Ectodermal cell (in vitro differentiated cells): ENCODE measurements around the gene LZTS2.

ENCODE experiments used
- H3K27ac ChIP-seq: 2 replicates; pipeline ENCODE4 v1.7.0; 2013; ENCODE audit warnings: mild to moderate bottlenecking, low read depth, low read length; ENCODE audit not compliant: insufficient read depth, poor library complexity, severe bottlenecking
- H3K27me3 ChIP-seq: 2 replicates; pipeline ENCODE4 v1.7.0; 2013; ENCODE audit warnings: mild to moderate bottlenecking, low read length; ENCODE audit not compliant: insufficient read depth, control insufficient read depth, poor library complexity, severe bottlenecking
- H3K36me3 ChIP-seq: one replicate; pipeline ENCODE4 v1.7.0; 2013; ENCODE audit warnings: low read length; ENCODE audit not compliant: control insufficient read depth, insufficient read depth
- H3K4me1 ChIP-seq: one replicate; pipeline ENCODE4 v1.7.0; 2013; ENCODE audit warnings: low read length; ENCODE audit not compliant: control insufficient read depth, insufficient read depth
- H3K4me3 ChIP-seq: 2 replicates; pipeline ENCODE4 v1.7.0; 2013; ENCODE audit warnings: low read depth, low read length, control low read depth; ENCODE audit not compliant: insufficient read depth
- H3K9me3 ChIP-seq: 2 replicates; pipeline ENCODE4 v1.7.0; 2013; ENCODE audit warnings: mild to moderate bottlenecking, low read length, moderate library complexity; ENCODE audit not compliant: control insufficient read depth
- WGBS, 2 experiments: methylation state at CpG; one replicate each; pipeline ENCODE4 v1.1.7; 2013; ENCODE audit warnings: missing lambda C conversion rate in 2 of 2; 5-methylcytosine and 5-hydroxymethylcytosine counted together

The LZTS2 gene

DNA sequence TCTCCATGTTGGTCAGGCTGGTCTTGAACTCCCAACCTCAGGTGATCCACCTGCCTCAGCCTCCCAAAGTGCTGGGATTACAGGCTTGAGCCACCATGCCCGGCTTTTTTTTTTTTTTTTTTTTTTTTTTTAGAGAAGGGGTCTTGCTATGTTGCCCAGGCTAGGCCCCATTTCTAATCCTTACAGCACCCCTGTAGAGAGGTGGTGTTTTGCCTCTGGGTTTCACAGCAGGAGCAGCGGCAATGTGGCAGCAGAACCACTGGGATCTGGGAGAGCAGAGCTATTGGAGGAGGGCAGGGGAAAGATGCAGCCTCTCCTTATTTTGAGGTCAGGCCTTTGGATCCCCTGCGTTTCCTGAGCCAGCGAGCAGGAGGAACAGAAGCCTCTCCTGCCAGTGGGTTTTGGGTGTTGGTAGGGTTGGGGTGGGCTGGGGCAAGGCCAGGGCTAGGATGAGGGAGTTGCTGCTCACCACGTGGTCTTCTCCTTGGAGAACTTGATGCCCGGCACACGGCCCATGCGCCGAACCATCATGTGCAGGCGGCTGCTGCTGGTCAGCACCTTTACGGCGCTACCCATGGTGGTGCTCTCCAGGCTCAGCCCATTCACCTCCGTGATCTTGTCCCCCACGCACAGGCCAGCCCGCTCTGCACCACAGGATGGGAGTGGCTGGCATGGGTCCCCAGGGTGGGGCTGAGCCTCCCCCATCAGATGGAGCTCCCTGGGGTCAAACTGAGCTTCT, 23.5 kb downstream of the LZTS2 start:
- no peak overlapping the region for H3K4me3 ChIP-seq
- peaks cover 9% of the 10 kb centered on the region for H3K4me1 ChIP-seq
- 94 to 96% methylated on average over 14 of the region's 15 CpGs for WGBS, 2 experiments
- H3K27ac ChIP-seq: no peak overlapping the region
- no peaks in the 10 kb centered on the region for H3K9me3 ChIP-seq
- peaks cover 25% of the 10 kb centered on the region for H3K27me3 ChIP-seq
- H3K36me3 ChIP-seq: no peaks in the 10 kb centered on the region

DNA sequence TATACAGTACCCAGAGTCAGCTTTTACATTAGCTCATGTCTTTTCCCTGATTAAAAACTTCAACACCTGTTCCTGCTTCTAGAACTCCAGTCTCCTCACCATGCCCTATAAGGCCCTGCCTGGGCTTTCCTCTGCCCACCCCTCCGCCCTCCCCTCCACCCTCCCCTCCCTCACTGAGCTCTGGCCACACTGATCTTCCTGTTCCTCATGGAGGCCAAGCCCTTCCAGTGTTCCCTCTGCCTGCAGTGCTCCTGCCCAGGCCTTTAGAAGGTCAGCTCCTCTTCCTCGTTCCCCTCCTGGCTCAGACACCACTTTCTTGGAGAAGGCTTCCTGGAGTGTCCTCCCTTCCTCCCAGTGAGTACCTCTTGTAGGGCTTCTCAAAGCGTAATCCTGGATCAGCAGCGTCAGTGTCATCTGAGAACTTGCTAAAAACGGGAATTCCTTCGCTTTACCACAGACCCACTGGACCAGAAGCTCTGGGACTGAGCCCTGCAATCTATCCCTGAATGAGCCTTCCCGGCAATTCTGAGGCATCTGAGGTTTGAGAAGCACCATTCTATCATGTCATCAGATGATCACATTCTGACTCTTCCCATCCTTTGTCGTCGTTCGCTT, 27.6 kb downstream of the LZTS2 start:
- WGBS, 2 experiments: 83 to 84% methylated on average over 9 to 10 of the region's 10 CpGs
- H3K36me3 ChIP-seq: no peaks in the 10 kb centered on the region
- H3K4me3 ChIP-seq: no peak overlapping the region
- no peak overlapping the region for H3K27ac ChIP-seq
- no peaks in the 10 kb centered on the region for H3K9me3 ChIP-seq
- peaks cover 33% of the 10 kb centered on the region for H3K27me3 ChIP-seq
- H3K4me1 ChIP-seq: peaks cover 38% of the 10 kb centered on the region

DNA sequence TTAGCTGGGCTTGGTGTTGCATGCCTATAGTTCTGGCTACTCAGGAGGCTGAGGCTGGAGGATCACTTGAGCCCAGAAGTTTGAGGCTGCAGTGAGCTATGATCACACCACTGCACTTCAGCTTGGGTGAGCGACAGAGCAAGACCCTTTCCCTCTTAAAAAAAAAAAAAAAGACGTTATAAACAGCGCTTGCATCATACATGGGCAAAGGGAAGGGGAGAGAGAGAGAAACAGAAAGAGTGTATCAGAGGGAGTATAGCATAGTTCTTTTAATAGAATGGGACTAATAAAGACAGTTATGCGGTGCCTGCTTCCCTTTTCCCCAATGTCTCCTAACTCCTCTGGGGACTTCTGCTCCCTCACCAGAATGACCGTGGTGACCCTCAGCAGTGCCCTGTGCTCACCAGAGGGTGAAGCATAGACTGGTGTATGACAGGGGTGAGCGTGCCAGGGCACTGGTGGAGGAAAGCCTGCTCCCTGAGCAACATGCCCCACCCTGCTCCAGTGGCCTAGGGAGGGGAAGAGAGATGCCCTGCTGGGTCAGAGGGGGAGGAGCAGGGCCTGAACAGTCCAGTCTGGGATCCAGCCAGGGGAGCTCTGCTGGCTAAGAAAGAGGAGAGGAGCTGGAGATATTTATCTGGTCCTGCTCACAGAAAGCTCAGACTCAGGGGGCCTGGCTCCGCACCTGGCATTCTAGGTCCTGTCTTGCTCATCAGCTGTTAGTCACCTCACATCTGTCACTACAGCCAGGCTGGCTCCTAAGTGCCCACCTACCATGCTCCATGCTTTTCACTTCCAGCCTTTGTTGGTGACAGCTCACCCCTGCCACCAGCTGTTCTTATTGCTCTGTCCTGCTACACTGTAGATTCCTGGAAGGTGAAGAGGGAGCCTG, 29.1 kb downstream of the LZTS2 start:
- H3K27ac ChIP-seq: no peak overlapping the region
- H3K4me1 ChIP-seq: peaks cover 47% of the 10 kb centered on the region
- no peak overlapping the region for H3K4me3 ChIP-seq
- peaks cover 48% of the 10 kb centered on the region for H3K27me3 ChIP-seq
- H3K36me3 ChIP-seq: no peaks in the 10 kb centered on the region
- 85 to 87% methylated on average over 7 of the region's 7 CpGs for WGBS, 2 experiments
- H3K9me3 ChIP-seq: no peaks in the 10 kb centered on the region

DNA sequence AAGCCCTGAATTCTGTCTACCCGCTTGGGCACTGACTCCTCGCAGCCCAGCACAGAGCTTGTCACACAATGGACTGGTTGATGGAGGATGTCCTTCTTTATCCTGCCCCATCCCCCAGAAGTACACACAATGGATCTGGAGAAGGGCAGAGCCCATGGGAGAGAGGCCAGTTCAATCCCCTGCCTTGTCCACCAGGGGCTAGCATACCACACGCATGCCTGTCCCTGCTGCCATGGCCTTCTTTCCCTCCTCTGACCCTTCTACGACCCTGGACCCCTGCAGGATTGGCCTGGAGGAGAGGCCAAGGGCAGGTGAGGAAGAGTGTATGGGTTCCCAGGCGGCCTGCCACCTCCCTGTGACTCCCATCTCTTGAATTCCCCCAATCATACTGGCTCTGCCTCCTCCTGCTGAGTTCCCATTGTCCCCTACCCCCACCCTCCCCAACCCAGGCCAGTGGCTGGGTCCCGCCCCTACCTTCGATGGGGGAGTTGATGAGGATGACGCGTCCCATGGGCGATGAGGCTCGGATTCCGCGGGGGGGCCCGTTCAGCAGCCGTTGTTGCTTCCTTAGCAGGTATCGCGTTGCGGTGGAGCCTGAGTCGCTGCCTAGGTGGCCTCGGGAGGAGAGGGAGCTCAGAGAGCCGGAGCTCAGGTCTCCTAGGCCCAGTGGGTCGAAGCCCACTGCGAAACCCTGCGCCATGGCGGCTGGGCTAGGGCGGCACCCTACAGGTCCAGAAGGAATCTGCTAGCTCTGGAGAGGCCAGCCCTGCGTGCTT, 30.1 kb downstream of the LZTS2 start:
- H3K4me3 ChIP-seq: no peak overlapping the region
- H3K4me1 ChIP-seq: peaks cover 47% of the 10 kb centered on the region
- no peak overlapping the region for H3K27ac ChIP-seq
- H3K36me3 ChIP-seq: no peaks in the 10 kb centered on the region
- 61% methylated on average over 27 of the region's 27 CpGs for WGBS, 2 experiments
- no peaks in the 10 kb centered on the region for H3K9me3 ChIP-seq
- H3K27me3 ChIP-seq: peaks cover 58% of the 10 kb centered on the region

DNA sequence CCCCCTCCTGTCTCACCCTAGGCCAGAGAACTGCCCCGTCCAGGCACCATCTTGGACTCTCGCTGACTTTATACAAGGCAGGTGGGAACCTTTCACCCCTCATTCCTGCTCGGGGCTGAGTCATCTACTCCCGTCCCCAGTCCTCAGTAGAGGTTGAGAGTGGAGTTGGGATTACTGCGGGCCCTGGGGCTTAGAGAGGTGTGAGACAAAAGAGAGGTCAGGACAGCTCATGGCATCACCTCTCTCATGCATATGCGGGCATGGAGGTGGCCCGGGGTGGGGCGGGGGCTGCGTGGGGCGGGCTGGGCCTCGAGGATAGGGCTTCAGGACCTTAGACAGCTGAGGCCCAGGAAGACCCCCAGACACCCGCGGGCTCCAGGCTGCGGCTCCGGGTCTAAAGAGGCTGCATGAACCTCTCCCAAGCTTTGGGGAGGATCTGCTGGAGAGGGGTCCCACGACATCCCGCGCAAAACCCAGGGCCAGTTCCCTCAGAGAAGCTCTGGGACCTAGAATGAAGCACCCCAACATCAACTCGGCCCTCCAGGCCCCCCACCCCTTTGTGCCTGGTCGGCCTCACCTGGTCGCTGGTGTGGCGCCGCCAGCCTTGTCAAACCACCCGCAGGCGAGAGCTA, 31.0 kb downstream of the LZTS2 start:
- H3K27me3 ChIP-seq: peaks cover 67% of the 10 kb centered on the region
- H3K36me3 ChIP-seq: no peaks in the 10 kb centered on the region
- WGBS, 2 experiments: 10 to 11% methylated on average over 25 of the region's 25 CpGs
- peaks cover 47% of the 10 kb centered on the region for H3K4me1 ChIP-seq
- peak overlapping the region; percentile 34 for H3K4me3 ChIP-seq
- no peaks in the 10 kb centered on the region for H3K9me3 ChIP-seq
- no peak overlapping the region for H3K27ac ChIP-seq

DNA sequence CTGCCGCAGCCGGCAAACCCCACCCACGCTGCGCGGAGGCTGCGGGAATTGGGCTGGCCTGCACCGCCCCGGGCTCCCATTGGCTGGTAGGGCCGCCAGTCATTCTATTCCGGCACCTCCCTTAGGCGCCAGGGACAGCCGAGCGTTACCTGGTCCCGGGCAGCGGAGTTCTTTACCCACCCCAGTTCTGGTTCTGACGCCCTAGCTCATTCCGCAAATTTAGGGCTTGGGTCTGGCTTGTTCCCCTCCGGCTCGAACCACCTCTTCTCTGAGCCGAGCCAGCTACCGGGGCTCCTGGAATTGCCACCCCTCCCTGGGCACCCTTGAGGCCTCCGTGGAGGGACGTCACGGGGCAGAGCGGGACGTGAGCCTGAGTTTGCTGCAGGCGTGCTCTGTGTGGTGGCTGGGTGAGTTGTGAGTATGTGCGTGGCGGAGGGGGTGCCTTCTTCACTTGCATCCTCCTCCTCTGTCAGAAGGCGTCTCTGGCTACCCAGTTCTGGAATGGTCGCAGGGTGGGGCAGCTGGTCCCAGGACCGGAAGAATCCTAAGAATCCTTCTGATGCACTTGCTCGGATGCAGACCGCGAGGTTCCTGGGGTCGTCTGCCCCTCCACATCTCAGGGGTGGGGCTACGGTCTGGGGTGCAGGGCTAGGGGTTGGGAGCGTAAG, 31.7 kb downstream of the LZTS2 start, which contains the start of the genes PDZD7 and SFXN3:
Gene PDZD7 (minus strand): TSS at position 2 of the 668 bp plus-strand sequence. CDS start 910 bp downstream, outside the sequence.
Gene SFXN3 (plus strand): TSS at position 107 of the 668 bp plus-strand sequence. CDS start 3,461 bp downstream, outside the sequence.
- Histone ChIP-seq H3K36me3 (no peaks in the 10 kb centered on the region), H3K4me1 (peaks cover 47% of the 10 kb centered on the region), H3K4me3 (peak within 1 kb of the TSS; percentile 34), H3K9me3 (no peaks in the 10 kb centered on the region), H3K27ac (no peak within 1 kb of the TSS), H3K27me3 (peaks cover 74% of the 10 kb centered on the region)
- 1 to 2% methylated on average over 38 of the region's 38 CpGs for WGBS, 2 experiments

DNA sequence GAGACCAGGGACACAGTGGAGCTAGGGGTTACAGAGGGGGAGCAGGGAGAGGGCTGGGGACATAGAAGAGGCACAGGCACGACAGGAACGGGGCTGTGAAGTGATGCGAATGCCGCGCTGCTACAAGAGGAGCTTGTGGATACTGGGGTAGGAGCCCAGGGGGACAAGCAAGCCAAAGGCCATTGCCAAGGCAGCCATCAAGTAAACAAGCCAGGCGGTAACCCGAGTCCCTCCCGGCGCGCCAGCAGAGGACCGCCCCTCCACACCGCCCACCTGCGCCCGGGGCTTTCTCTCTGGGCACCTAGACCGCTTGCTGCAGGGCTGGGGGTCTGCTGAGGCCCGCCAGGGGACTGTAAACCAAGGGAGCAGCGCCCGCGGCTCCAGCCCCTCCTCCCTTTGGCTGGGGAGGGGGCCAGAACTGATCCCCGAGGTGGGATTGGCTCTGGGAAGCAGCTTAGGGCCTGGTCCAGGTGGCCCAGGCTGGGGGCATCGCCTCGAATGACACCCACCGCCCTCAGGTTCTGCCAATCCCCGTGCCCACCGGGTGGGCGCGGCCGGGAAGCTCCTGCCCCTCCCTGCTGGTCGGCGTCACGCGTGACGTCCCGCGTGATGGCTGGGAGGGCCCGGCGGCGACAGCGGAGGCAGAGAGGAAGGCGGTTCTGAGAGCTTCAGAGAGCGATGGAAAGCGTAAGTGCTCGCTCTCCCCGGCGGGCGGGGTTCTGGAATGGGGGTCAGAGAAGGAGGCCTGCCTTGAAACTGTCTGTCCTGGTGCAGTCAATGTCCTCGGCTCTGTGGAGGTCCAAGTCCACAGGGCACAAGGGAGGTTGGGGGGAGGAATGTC, 32.4 kb downstream of the LZTS2 start:
- H3K27ac ChIP-seq: no peak overlapping the region
- 2% methylated on average over 47 of the region's 47 CpGs for WGBS, 2 experiments
- H3K4me3 ChIP-seq: peak overlapping the region; percentile 34
- peaks cover 80% of the 10 kb centered on the region for H3K27me3 ChIP-seq
- no peaks in the 10 kb centered on the region for H3K36me3 ChIP-seq
- H3K9me3 ChIP-seq: no peaks in the 10 kb centered on the region
- H3K4me1 ChIP-seq: peaks cover 44% of the 10 kb centered on the region

DNA sequence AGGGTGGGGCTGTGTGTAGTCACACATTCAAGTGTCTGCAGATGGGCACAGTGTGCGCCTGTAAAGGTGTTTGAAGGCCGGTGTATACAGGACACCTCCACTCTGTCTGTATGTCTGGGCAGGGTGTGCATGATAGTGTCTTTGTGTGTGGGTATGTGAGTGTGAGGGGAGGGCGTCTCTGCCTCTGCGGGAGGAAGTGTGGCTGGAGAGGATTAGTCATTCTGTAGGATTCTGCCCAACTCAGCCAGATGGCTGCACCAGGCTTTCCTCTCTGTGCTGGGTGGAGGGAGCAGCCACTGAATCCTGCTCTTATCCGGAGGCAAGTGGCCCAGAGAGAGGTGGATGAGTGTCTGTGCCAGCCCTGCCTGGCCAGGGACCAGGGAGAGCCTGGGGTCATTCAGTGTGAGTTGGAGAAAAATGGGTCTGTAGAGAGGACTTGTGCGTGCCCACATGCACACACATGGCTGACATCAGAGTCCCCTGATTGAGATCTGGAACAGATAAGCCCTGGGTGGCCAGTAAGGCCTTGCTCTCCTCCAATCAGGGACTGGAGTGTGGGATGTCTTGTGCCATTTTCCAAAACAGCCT, 33.1 kb downstream of the LZTS2 start:
- H3K9me3 ChIP-seq: no peaks in the 10 kb centered on the region
- peak overlapping the region; percentile 34 for H3K4me3 ChIP-seq
- H3K27ac ChIP-seq: no peak overlapping the region
- no peaks in the 10 kb centered on the region for H3K36me3 ChIP-seq
- 32 to 38% methylated on average over 6 of the region's 6 CpGs for WGBS, 2 experiments
- H3K4me1 ChIP-seq: peaks cover 44% of the 10 kb centered on the region
- peaks cover 85% of the 10 kb centered on the region for H3K27me3 ChIP-seq
